H1 (cell line): ENCODE data around the gene CIAO2B.

Experiments
- ATF3 ChIP-seq: IDR thresholded peaks from 2 replicates; pipeline ENCODE4 v1.6.1; 2011; ENCODE audit warnings: low read depth, mild to moderate bottlenecking, low read length; ENCODE audit not compliant: insufficient read depth
- CBX5 ChIP-seq: fragments of 300-800, 300-1000 bp; sonication (generic); IDR thresholded peaks from 2 replicates; pipeline ENCODE4 v1.7.1; 2016; ENCODE audit warnings: antibody characterized with exemption, low read length, low read depth
- CHD1 ChIP-seq: IDR thresholded peaks from 2 replicates; pipeline ENCODE4 v1.6.1; 2012; ENCODE audit warnings: low read depth, low read length, improper control_type of control experiment
- CTCF ChIP-seq, 3 experiments: IDR thresholded peaks; 1 replicate in 2 of 3; 2 replicates in 1 of 3; pipeline versions ENCODE4 v1.5.1 to v1.6.1; 2011; ENCODE audit warnings: low read length in 3 of 3, mild to moderate bottlenecking in 3 of 3, inconsistent platforms in 2 of 3, low read depth in 1 of 3, moderate library complexity in 1 of 3; ENCODE audit not compliant: insufficient read depth in 1 of 3; ENCODE audit errors: control extremely low read depth in 1 of 3
- POLR2A ChIP-seq, 2 experiments: IDR thresholded peaks; 1 replicate in 1 of 2; 2 replicates in 1 of 2; pipeline ENCODE4 v1.6.1; 2011; ENCODE audit warnings: low read depth in 2 of 2, low read length in 2 of 2, mild to moderate bottlenecking in 2 of 2; ENCODE audit errors: control extremely low read depth in 1 of 2
- SP1 ChIP-seq: IDR thresholded peaks from 2 replicates; pipeline ENCODE4 v1.6.1; 2011; ENCODE audit warnings: low read depth, low read length

- TF ChIP-seq CTCF (IDR thresholded peaks at IDR 0.05; ENCODE audit: control extremely low read depth in 1 of 3, insufficient read depth in 1 of 3, low read depth in 1 of 3, low read length in 3 of 3) (no peak), SP1 (no peak), ATF3 (no peak), CBX5 (no peak), CHD1 (no peak), POLR2A (IDR thresholded peaks at IDR 0.05; ENCODE audit: control extremely low read depth in 1 of 2, low read depth in 2 of 2, low read length in 2 of 2) (no peak)
These were observed 22.4 kb downstream of the CIAO2B start for GRCh38 chr16:66911801-66912200.
